ENCODE measurements around the gene IFNAR2.
A peak's percentile ranks its signal among the peaks of the same experiment; 100 is the strongest.
"Not testable (repeated sequence)": the region's sequence is repeated elsewhere in the genome, so short reads cannot be mapped to it uniquely, and the experiment has no call there.

IFNAR2 gene

GRCh38 chr21:33217138-33217520, 12.6 kb upstream of the IFNAR2 start:
- DNase-seq: no peak

GRCh38 chr21:33219300-33219699, 10.4 kb upstream of the IFNAR2 start:
- DNase-seq: no peak

- DNase-seq: no peak
Observed at GRCh38 chr21:33219954-33220353, 9.8 kb upstream of the IFNAR2 start.

- DNase-seq: not testable (repeated sequence)
Observed at GRCh38 chr21:33225376-33225775, 4.4 kb upstream of the IFNAR2 start.

GRCh38 chr21:33228455-33228854, 1.3 kb upstream of the IFNAR2 start:
- no peak for DNase-seq

GRCh38 chr21:33229099-33229783, 497 bp upstream of the IFNAR2 start:
- no peak for DNase-seq

GRCh38 chr21:33230545-33231324, 997 bp downstream of the IFNAR2 start:
- peak; percentile 49 for DNase-seq

- DNase-seq: peak; percentile 58
Observed at GRCh38 chr21:33231526-33231925, 1.8 kb downstream of the IFNAR2 start.

- no peak for DNase-seq
Observed at GRCh38 chr21:33232291-33233034, 2.7 kb downstream of the IFNAR2 start.

- no peak for DNase-seq
Observed at GRCh38 chr21:33234635-33235520, 5.1 kb downstream of the IFNAR2 start.

- no peak for DNase-seq
Observed at GRCh38 chr21:33236013-33236686, 6.4 kb downstream of the IFNAR2 start.

GRCh38 chr21:33236766-33237165, 7.0 kb downstream of the IFNAR2 start:
- no peak for DNase-seq

GRCh38 chr21:33237486-33237885, 7.7 kb downstream of the IFNAR2 start:
- no peak for DNase-seq

GRCh38 chr21:33238146-33238545, 8.4 kb downstream of the IFNAR2 start:
- DNase-seq: no peak

- DNase-seq: no peak
Observed at GRCh38 chr21:33238565-33239255, 9.0 kb downstream of the IFNAR2 start.

GRCh38 chr21:33239559-33240127, 9.9 kb downstream of the IFNAR2 start:
- DNase-seq: not testable (repeated sequence)

- DNase-seq: no peak
Observed at GRCh38 chr21:33240404-33240803, 10.7 kb downstream of the IFNAR2 start.

GRCh38 chr21:33241846-33242245, 12.1 kb downstream of the IFNAR2 start:
- no peak for DNase-seq

- not testable (repeated sequence) for DNase-seq
Observed at GRCh38 chr21:33242846-33243245, 13.1 kb downstream of the IFNAR2 start.

- DNase-seq: no peak
Observed at GRCh38 chr21:33244082-33244778, 14.5 kb downstream of the IFNAR2 start.

- no peak for DNase-seq
Observed at GRCh38 chr21:33244779-33245105, 15.0 kb downstream of the IFNAR2 start.
